ENCODE results near the gene DYNLT2B. TPM values are rescaled to one million over a fixed set of nuclear protein-coding genes. Genes with fewer than 3 reads are reported as not detected.

Gene DYNLT2B
- total RNA-seq, 1 donor from 2014 or later: 29.9 TPM

GRCh38 chr3:196298521-196298920 lies 19.5 kb downstream of the DYNLT2B start:
- H3K9me3 ChIP-seq (ENCODE audit: low read depth): no peaks in the 10 kb centered on the region
- no peaks in the 10 kb centered on the region for H4K20me1 ChIP-seq (ENCODE audit: low read depth)
- H2AFZ ChIP-seq (replicated peaks): no peak overlapping the region
- TF ChIP-seq EZH2 (IDR thresholded peaks at IDR 0.05): no peak
- no peak for TF ChIP-seq CTCF (IDR thresholded peaks at IDR 0.05)
- no peak for TF ChIP-seq EZH2phosphoT487 (IDR thresholded peaks at IDR 0.05)
- H3K27ac Mint-ChIP-seq: no peak overlapping the region
- no peaks in the 10 kb centered on the region for H3K4me1 Mint-ChIP-seq
- no peak overlapping the region for H3K9ac ChIP-seq
- no peak overlapping the region for H3K27ac ChIP-seq
- DNase-seq (ENCODE audit: low spot score): no peak
- H3K9me3 Mint-ChIP-seq: no peaks in the 10 kb centered on the region
- no peak overlapping the region for H3K4me3 Mint-ChIP-seq
- H3K36me3 ChIP-seq: peaks cover 9% of the 10 kb centered on the region
- H3K79me2 ChIP-seq (ENCODE audit: low read depth): no peaks in the 10 kb centered on the region
- no peaks in the 10 kb centered on the region for H3K27me3 Mint-ChIP-seq (ENCODE audit: insufficient read depth, low read depth)
- no peaks in the 10 kb centered on the region for H3K4me1 ChIP-seq
- H3K27me3 ChIP-seq: no peaks in the 10 kb centered on the region
- H3F3A ChIP-seq (ENCODE audit: low read depth): no peaks in the 10 kb centered on the region
- no peak overlapping the region for H3K4me3 ChIP-seq
- H3K4me2 ChIP-seq: no peak overlapping the region
- peaks cover 21% of the 10 kb centered on the region for H3K36me3 Mint-ChIP-seq

GRCh38 chr3:196292286-196292923 lies 25.6 kb downstream of the DYNLT2B start:
- Histone ChIP-seq H3K9me3 (ENCODE audit: low read depth) (no peaks in the 10 kb centered on the region), H3F3A (ENCODE audit: low read depth) (peaks cover 15% of the 10 kb centered on the region), H3K4me3 (no peak overlapping the region), H4K20me1 (ENCODE audit: low read depth) (no peaks in the 10 kb centered on the region), H2AFZ (replicated peaks) (no peak overlapping the region), H3K4me2 (no peak overlapping the region), H3K9ac (no peak overlapping the region), H3K27ac (no peak overlapping the region), H3K36me3 (peaks cover 4% of the 10 kb centered on the region), H3K79me2 (ENCODE audit: low read depth) (no peaks in the 10 kb centered on the region), H3K4me1 (no peaks in the 10 kb centered on the region), H3K27me3 (no peaks in the 10 kb centered on the region)
- Mint-ChIP-seq H3K9me3 (no peaks in the 10 kb centered on the region), H3K27ac (no peak overlapping the region), H3K27me3 (ENCODE audit: insufficient read depth, low read depth) (peaks cover 5% of the 10 kb centered on the region), H3K4me3 (no peak overlapping the region), H3K4me1 (peaks cover 3% of the 10 kb centered on the region), H3K36me3 (peaks cover 4% of the 10 kb centered on the region)
- DNase-seq (ENCODE audit: low spot score): no peak
- TF ChIP-seq EZH2 (IDR thresholded peaks at IDR 0.05) (no peak), CTCF (IDR thresholded peaks at IDR 0.05) (no peak), EZH2phosphoT487 (IDR thresholded peaks at IDR 0.05) (no peak)

GRCh38 chr3:196288141-196288460 lies 29.9 kb downstream of the DYNLT2B start:
- Histone ChIP-seq H3F3A (ENCODE audit: low read depth) (peaks cover 23% of the 10 kb centered on the region), H3K27me3 (no peaks in the 10 kb centered on the region), H3K79me2 (ENCODE audit: low read depth) (peaks cover 32% of the 10 kb centered on the region), H3K4me2 (peak overlapping the region; percentile 84), H3K4me1 (peaks cover 6% of the 10 kb centered on the region), H3K27ac (peak overlapping the region; percentile 85), H3K9ac (peak overlapping the region; percentile 76), H3K36me3 (no peaks in the 10 kb centered on the region), H4K20me1 (ENCODE audit: low read depth) (no peaks in the 10 kb centered on the region), H3K9me3 (ENCODE audit: low read depth) (no peaks in the 10 kb centered on the region), H3K4me3 (peak overlapping the region; percentile 77), H2AFZ (replicated peaks) (peak overlapping the region; percentile 94)
- no peak for TF ChIP-seq EZH2phosphoT487 (IDR thresholded peaks at IDR 0.05)
- TF ChIP-seq EZH2 (IDR thresholded peaks at IDR 0.05): no peak
- TF ChIP-seq CTCF (IDR thresholded peaks at IDR 0.05): no peak
- Mint-ChIP-seq H3K36me3 (peaks cover 4% of the 10 kb centered on the region), H3K4me1 (peaks cover 18% of the 10 kb centered on the region), H3K27ac (no peak overlapping the region), H3K27me3 (ENCODE audit: insufficient read depth, low read depth) (peaks cover 5% of the 10 kb centered on the region), H3K9me3 (no peaks in the 10 kb centered on the region), H3K4me3 (peak overlapping the region; percentile 99)
- no peak for DNase-seq (ENCODE audit: low spot score)

Data from neural progenitor cell (in vitro differentiated cells).